HG03060 (cell line): Measurements from ENCODE around the gene GRIA4.
"Not testable (repeated sequence)": the region's sequence is repeated elsewhere in the genome, so short reads cannot be mapped to it uniquely, and the experiment has no call there.

Experiments
- ATAC-seq: cut with Tn5 transposase; IDR thresholded peaks from one replicate; pipeline ENCODE4 v1.9.1; 2021; ENCODE audit warnings: low read depth, moderate number of reproducible peaks; ENCODE audit not compliant: unreplicated experiment

GRIA4 gene

GRCh38 chr11:105713696-105714095, 103.8 kb downstream of the GRIA4 start:
- ATAC-seq, result no peak

- no peak for ATAC-seq
Measured at GRCh38 chr11:105718641-105719040, 108.8 kb downstream of the GRIA4 start.

- peak; percentile 69 for ATAC-seq
Measured at GRCh38 chr11:105719073-105719822, 109.4 kb downstream of the GRIA4 start.

GRCh38 chr11:105720096-105720495, 110.2 kb downstream of the GRIA4 start:
- no peak for ATAC-seq

GRCh38 chr11:105723269-105723668, 113.4 kb downstream of the GRIA4 start:
- ATAC-seq, result no peak

GRCh38 chr11:105732611-105733010, 122.7 kb downstream of the GRIA4 start:
- no peak for ATAC-seq

GRCh38 chr11:105734426-105734825, 124.6 kb downstream of the GRIA4 start:
- no peak for ATAC-seq

- no peak for ATAC-seq
Measured at GRCh38 chr11:105738251-105738650, 128.4 kb downstream of the GRIA4 start.

- no peak for ATAC-seq
Measured at GRCh38 chr11:105738986-105739795, 129.3 kb downstream of the GRIA4 start.

GRCh38 chr11:105740164-105740903, 130.5 kb downstream of the GRIA4 start:
- peak; percentile 89 for ATAC-seq

- ATAC-seq, result no peak
Measured at GRCh38 chr11:105741488-105742020, 131.7 kb downstream of the GRIA4 start.

- no peak for ATAC-seq
Measured at GRCh38 chr11:105754260-105754659, 144.4 kb downstream of the GRIA4 start.

- ATAC-seq, result no peak
Measured at GRCh38 chr11:105754716-105755115, 144.8 kb downstream of the GRIA4 start.

GRCh38 chr11:105757107-105757506, 147.2 kb downstream of the GRIA4 start:
- no peak for ATAC-seq

- no peak for ATAC-seq
Measured at GRCh38 chr11:105763594-105763993, 153.7 kb downstream of the GRIA4 start.

- no peak for ATAC-seq
Measured at GRCh38 chr11:105767931-105768330, 158.1 kb downstream of the GRIA4 start.

- no peak for ATAC-seq
Measured at GRCh38 chr11:105769627-105770026, 159.8 kb downstream of the GRIA4 start.

- not testable (repeated sequence) for ATAC-seq
Measured at GRCh38 chr11:105773452-105773851, 163.6 kb downstream of the GRIA4 start.

GRCh38 chr11:105774899-105775298, 165.0 kb downstream of the GRIA4 start:
- ATAC-seq, result no peak

- ATAC-seq, result no peak
Measured at GRCh38 chr11:105780781-105781525, 171.1 kb downstream of the GRIA4 start.
